ENCODE results near the gene RAPGEF4.

The RAPGEF4 gene

GRCh38 chr2:172698041-172698863, 37.4 kb upstream of the RAPGEF4 start:
- Histone ChIP-seq H3K4me3 (ENCODE audit: low read depth, low read length) (no peak overlapping the region), H3K27ac (ENCODE audit: extremely low read depth, low read depth, low read length) (peak overlapping the region; percentile 29)
- POLR2A ChIA-PET, result no interaction called here
- TF ChIP-seq ZNF518A (tag by site-specific recombination; conservative IDR thresholded peaks at IDR 0.05; ENCODE audit: low read depth) (0 out of 2 replicates have a peak, but pooled peaks have one; percentile 15), ZNF530 (tag by site-specific recombination; IDR thresholded peaks at IDR 0.05; ENCODE audit: low read depth) (0 out of 2 replicates have a peak, but pooled peaks have one; percentile 34), MYNN (tag by site-specific recombination; IDR thresholded peaks at IDR 0.05; ENCODE audit: borderline replicate concordance) (no peak), ZNF449 (tag by site-specific recombination; IDR thresholded peaks at IDR 0.05) (0 out of 2 replicates have a peak, but pooled peaks have one; percentile 25), ZNF664 (tag by site-specific recombination; IDR thresholded peaks at IDR 0.05) (no peak), ZNF184 (tag by site-specific recombination; IDR thresholded peaks at IDR 0.05) (0 out of 2 replicates have a peak, but pooled peaks have one; percentile 41), HOXD13 (CRISPR knock-in tag; IDR thresholded peaks at IDR 0.05; ENCODE audit: borderline replicate concordance) (no peak), ZNF221 (tag by site-specific recombination; IDR thresholded peaks at IDR 0.05; ENCODE audit: borderline replicate concordance) (no peak), ZNF629 (tag by site-specific recombination; IDR thresholded peaks at IDR 0.05) (peak; percentile 68), ZNF133 (tag by site-specific recombination; IDR thresholded peaks at IDR 0.05) (no peak), ZNF76 (tag by site-specific recombination; IDR thresholded peaks at IDR 0.05; ENCODE audit: borderline replicate concordance, low read depth) (no peak), TRIM28 (IDR thresholded peaks at IDR 0.05; ENCODE audit: borderline replicate concordance, low read length) (peak; percentile 84), ZFP41 (tag by site-specific recombination; IDR thresholded peaks at IDR 0.05; ENCODE audit: borderline replicate concordance) (no peak), ZNF132 (tag by site-specific recombination; IDR thresholded peaks at IDR 0.05; ENCODE audit: borderline replicate concordance) (no peak), ZNF169 (tag by site-specific recombination; IDR thresholded peaks at IDR 0.05) (no peak), ZNF366 (tag by site-specific recombination; conservative IDR thresholded peaks at IDR 0.05) (peak; percentile 89), ZBTB7A (tag by site-specific recombination; IDR thresholded peaks at IDR 0.05; ENCODE audit: low read depth) (no peak), ZNF529 (tag by site-specific recombination; IDR thresholded peaks at IDR 0.05; ENCODE audit: insufficient replicate concordance) (no peak), PRDM10 (tag by site-specific recombination; IDR thresholded peaks at IDR 0.05) (peak; percentile 80), ZNF521 (tag by site-specific recombination; IDR thresholded peaks at IDR 0.05) (no peak), ZNF416 (tag by site-specific recombination; IDR thresholded peaks at IDR 0.05) (no peak), KLF17 (tag by site-specific recombination; IDR thresholded peaks at IDR 0.05) (peak; percentile 42; the same call in 1 of the 2 replicates), SCRT1 (tag by site-specific recombination; IDR thresholded peaks at IDR 0.05; ENCODE audit: borderline replicate concordance) (no peak), ZSCAN5A (tag by site-specific recombination; IDR thresholded peaks at IDR 0.05) (no peak)

More at GRCh38 chr2:172698041-172698863, 37.4 kb upstream of the RAPGEF4 start:
- CTCF ChIA-PET, result interaction anchor here (0.6 to 0.7 kb wide), 3 partner anchors 27 to 1110 kb away, joined by 3 to 4 read pairs (median 3); no protein-coding TSS in a partner anchor
- Histone ChIP-seq H3K4me1 (ENCODE audit: control insufficient read depth, insufficient read depth, low read length) (peaks cover 9% of the 10 kb centered on the region), H3K9me3 (ENCODE audit: control insufficient read depth, insufficient read depth, low read depth, low read length) (no peaks in the 10 kb centered on the region), H3K36me3 (ENCODE audit: control insufficient read depth in 2 of 2, insufficient read depth in 1 of 2, low read length in 2 of 2) (no peaks in the 10 kb centered on the region)
